Body of pancreas (tissue), 4 donors: ENCODE data around the gene PTPRA. TPM values are rescaled to one million over a fixed set of nuclear protein-coding genes. Genes with fewer than 3 reads are reported as not detected.

Experiments
- ATAC-seq: fragments of 150-250 bp; one replicate; pipeline ENCODE4 v1.9.1; 2016
- DNase-seq, 4 donors: peaks; one replicate each; pipeline ENCODE4 v3.0.0-alpha.2; 2019
- H3K27ac ChIP-seq, 4 donors: fragments of 200-600 bp; sonication (generic); 1 replicate in 3 of 4; 2 replicates in 1 of 4; pipeline versions ENCODE4 v1.5.1 to v1.6.1; 2016 to 2019; ENCODE audit warnings: mild to moderate bottlenecking in 1 of 4, mixed read lengths in 1 of 4, moderate library complexity in 1 of 4
- H3K27me3 ChIP-seq, 2 donors: fragments of 200-600 bp; sonication (generic); one replicate each; pipeline ENCODE4 v1.6.0; 2016; ENCODE audit warnings: mild to moderate bottlenecking in 1 of 2
- H3K36me3 ChIP-seq, 2 donors: fragments of 200-600 bp; sonication (generic); replicated peaks in 1 of 2; 2 replicates each; pipeline ENCODE4 v1.5.1; 2016; ENCODE audit warnings: low read depth in 2 of 2; ENCODE audit not compliant: insufficient read depth in 1 of 2
- H3K4me1 ChIP-seq: fragments of 200-600 bp; sonication (generic); one replicate; pipeline ENCODE4 v1.6.0; 2016
- H3K4me3 ChIP-seq, 2 donors: fragments of 200-600 bp; sonication (generic); 1 replicate in 1 of 2; 2 replicates in 1 of 2; pipeline ENCODE4 v1.5.1; 2016 to 2019
- H3K9me3 ChIP-seq, 3 donors: fragments of 200-600 bp; sonication (generic); 1 replicate in 2 of 3; 2 replicates in 1 of 3; pipeline ENCODE4 v1.5.1; 2016
- CTCF ChIP-seq, 7 experiments: fragments of 450-650 bp in 4 of 7; fragments of 200-600 bp in 3 of 7; sonication (generic) in 3 of 7; IDR thresholded peaks; one replicate each; pipeline ENCODE4 v1.5.1; 2016 to 2019; ENCODE audit warnings: antibody characterized with exemption in 7 of 7
- POLR2A ChIP-seq, 3 donors: fragments of 450-650 bp; IDR thresholded peaks; one replicate each; pipeline ENCODE4 v1.6.1; 2016; ENCODE audit warnings: antibody characterized with exemption in 3 of 3, mild to moderate bottlenecking in 2 of 3
- WGBS, 2 donors: methylation state at CpG; one replicate each; pipeline ENCODE4 v1.1.5; 2017; 5-methylcytosine and 5-hydroxymethylcytosine counted together
- intact Hi-C: fragments of 100-400 bp; cut with DNase I; formaldehyde crosslinking; loops from one replicate; pipeline ENCODE4 v1.15.1; 2023
- total RNA-seq, 2 donors: library from RNA; depleted of rRNA; stranded (reverse); fragments of >200 nt; gene quantifications; one replicate each; pipeline ENCODE4 v1.1.0, GENCODE V29; 2016

The PTPRA gene
- total RNA-seq, 2 donors from 2014 or later: 22.3 to 24.1 TPM

- Histone ChIP-seq H3K4me3 (no peak overlapping the region), H3K27ac (no peak overlapping the region), H3K4me1 (peaks cover 27% of the 10 kb centered on the region), H3K9me3 (no peaks in the 10 kb centered on the region), H3K27me3 (no peaks in the 10 kb centered on the region), H3K36me3 (peaks cover under 1 to 2% of the 10 kb centered on the region in 2 donors)
- TF ChIP-seq POLR2A (IDR thresholded peaks at IDR 0.05) (no peak), CTCF (IDR thresholded peaks at IDR 0.05) (no peak)
- 95 to 97% methylated on average over 1 of the region's 1 CpG for WGBS, 2 donors
- ATAC-seq (no peak), DNase-seq (no peak)
- intact Hi-C loops: no loop called here
Observed at GRCh38 chr20:2920473-2920872, 47.2 kb downstream of the PTPRA start.

GRCh38 chr20:2921506-2921905 is 48.2 kb downstream of the PTPRA start:
- no peaks in the 10 kb centered on the region for H3K9me3 ChIP-seq
- WGBS, 2 donors: 87 to 98% methylated on average over 4 of the region's 4 CpGs
- peaks cover 2 to 4% of the 10 kb centered on the region in 2 donors for H3K36me3 ChIP-seq
- no peak for DNase-seq
- no peak overlapping the region for H3K4me3 ChIP-seq
- peaks cover 27% of the 10 kb centered on the region for H3K4me1 ChIP-seq
- intact Hi-C loops: no loop called here
- no peak for ATAC-seq
- no peak overlapping the region for H3K27ac ChIP-seq
- TF ChIP-seq POLR2A (IDR thresholded peaks at IDR 0.05): no peak
- no peaks in the 10 kb centered on the region for H3K27me3 ChIP-seq

DNA sequence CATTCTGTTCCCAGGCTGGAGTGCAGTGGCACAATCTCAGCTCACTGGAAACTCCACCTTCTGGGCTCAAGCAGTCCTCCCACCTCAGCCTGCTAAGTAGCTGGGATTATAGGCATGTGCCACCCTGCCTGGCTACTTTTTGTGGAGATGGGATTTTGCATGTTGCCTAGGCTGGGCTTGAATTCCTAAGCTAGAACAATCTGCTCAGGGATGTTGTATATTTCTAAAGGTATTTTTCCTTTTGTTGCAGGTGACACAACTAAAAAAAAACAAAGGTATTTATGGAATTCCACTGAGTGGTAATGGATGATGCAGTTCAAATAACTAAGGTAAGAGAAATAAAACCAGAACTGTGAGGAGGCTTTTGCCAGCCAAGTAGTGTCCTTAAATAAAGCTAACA is 49.7 kb downstream of the PTPRA start:
- Histone ChIP-seq H3K27ac (peak overlapping the region in 2 of 4 donors; percentile 38 to 44), H3K4me1 (peaks cover 27% of the 10 kb centered on the region), H3K9me3 (no peaks in the 10 kb centered on the region), H3K4me3 (no peak overlapping the region), H3K27me3 (no peaks in the 10 kb centered on the region), H3K36me3 (peaks cover 2 to 4% of the 10 kb centered on the region in 2 donors)
- TF ChIP-seq CTCF (IDR thresholded peaks at IDR 0.05) (no peak), POLR2A (IDR thresholded peaks at IDR 0.05) (no peak)
- intact Hi-C loops: no loop called here
- DNase-seq: peak in 1 of 4 donors; percentile 14
- ATAC-seq: peak; percentile 47

- no peak for DNase-seq
- TF ChIP-seq POLR2A (IDR thresholded peaks at IDR 0.05): no peak
- TF ChIP-seq CTCF (IDR thresholded peaks at IDR 0.05): no peak
- 60 to 73% methylated on average over 1 of the region's 1 CpG for WGBS, 2 donors
- Histone ChIP-seq H3K4me1 (no peaks in the 10 kb centered on the region), H3K27ac (no peak overlapping the region), H3K4me3 (no peak overlapping the region), H3K27me3 (no peaks in the 10 kb centered on the region), H3K36me3 (peaks cover 0 to 3% of the 10 kb centered on the region in 2 donors), H3K9me3 (no peaks in the 10 kb centered on the region)
- intact Hi-C loops: no loop called here
- ATAC-seq: no peak
Observed at GRCh38 chr20:2930538-2930937, 57.3 kb downstream of the PTPRA start.

- DNase-seq (no peak), ATAC-seq (no peak)
- no peak overlapping the region for H3K4me3 ChIP-seq
- H3K27ac ChIP-seq: no peak overlapping the region
- intact Hi-C loops: no loop called here
- H3K36me3 ChIP-seq: no peaks in the 10 kb centered on the region
- no peaks in the 10 kb centered on the region for H3K9me3 ChIP-seq
- no peak for TF ChIP-seq CTCF (IDR thresholded peaks at IDR 0.05)
- no peaks in the 10 kb centered on the region for H3K27me3 ChIP-seq
- H3K4me1 ChIP-seq: no peaks in the 10 kb centered on the region
Observed at GRCh38 chr20:2932498-2932897, 59.2 kb downstream of the PTPRA start.
